ENCODE data around the gene GRPEL1. TPM values are rescaled to one million over a fixed set of nuclear protein-coding genes. Genes with fewer than 3 reads are reported as not detected.

Gene GRPEL1
- total and polyA plus RNA-seq, 2 of the 4 experiments (the other 2 are of a cell fraction) = 33.0 to 33.9 TPM

GRCh38 chr4:7049295-7049694, 18.6 kb downstream of the GRPEL1 start:
- DNase-seq = no peak
- intact Hi-C loops (cut with micrococcal nuclease) = no loop called here

More at GRCh38 chr4:7049295-7049694, 18.6 kb downstream of the GRPEL1 start:
- Histone ChIP-seq H3K79me1 (ENCODE audit: low read depth in 1 of 2, low read length in 2 of 2) (peaks cover 31 to 86% of the 10 kb centered on the region in 2 experiments), H3K27me3 (ENCODE audit: control insufficient read depth, insufficient read depth, low read length) (no peaks in the 10 kb centered on the region), H3K36me3 (ENCODE audit: control insufficient read depth, insufficient read depth, low read length) (peaks cover 12% of the 10 kb centered on the region), H3K9me3 (ENCODE audit: control insufficient read depth, insufficient read depth, low read length) (no peaks in the 10 kb centered on the region), H2BK15ac (ENCODE audit: low read depth, low read length) (no peak overlapping the region), H3K4me2 (ENCODE audit: low read depth, low read length) (no peak overlapping the region), H2BK120ac (ENCODE audit: low read depth, low read length) (no peak overlapping the region), H2AFZ (replicated peaks; ENCODE audit: low read length, poor library complexity) (no peak overlapping the region), H4K91ac (ENCODE audit: insufficient read depth, low read depth, low read length) (no peak overlapping the region), H3K27ac (ENCODE audit: insufficient read depth, low read length) (no peak overlapping the region), H4K20me1 (ENCODE audit: insufficient read depth, low read length) (peaks cover 92% of the 10 kb centered on the region), H3K4ac (ENCODE audit: low read depth, low read length) (no peak overlapping the region), H3K18ac (ENCODE audit: low read depth, low read length) (no peak overlapping the region), H2AK5ac (ENCODE audit: low read depth, low read length) (no peak overlapping the region), H2BK5ac (ENCODE audit: low read depth, low read length, poor library complexity, severe bottlenecking) (no peak overlapping the region), H4K8ac (ENCODE audit: low read depth in 2 of 2, low read length in 2 of 2) (no peak overlapping the region), H2BK20ac (ENCODE audit: low read depth, low read length) (no peak overlapping the region), H4K5ac (ENCODE audit: low read depth, low read length) (no peak overlapping the region), H3K9me1 (ENCODE audit: insufficient read depth, low read length) (peaks cover 24% of the 10 kb centered on the region), H3K4me1 (ENCODE audit: control insufficient read depth, insufficient read depth, low read length) (peaks cover 11% of the 10 kb centered on the region), H2AK9ac (replicated peaks; ENCODE audit: low read depth, low read length, poor library complexity) (no peak overlapping the region), H3K4me3 (ENCODE audit: insufficient read depth, low read depth, low read length) (no peak overlapping the region), H3K9ac (ENCODE audit: low read depth, low read length) (no peak overlapping the region), H3K56ac (ENCODE audit: extremely low read depth, insufficient read depth, low read length) (no peak overlapping the region), H3K14ac (replicated peaks; ENCODE audit: low read depth, low read length) (no peak overlapping the region), H3K23ac (ENCODE audit: low read depth, low read length) (no peak overlapping the region)
- BruUV-seq (replicated peaks) = no TSS peak
- in situ Hi-C loops (cut with MboI; ENCODE audit: low sequenced_read_pairs) = no loop called here
- 100% methylated on average over 2 of the region's 4 CpGs; no CpG with 5 or more reads in 1 of the 2 experiments for WGBS, 2 experiments (ENCODE audit: extremely low coverage in 2 of 2, insufficient read length in 1 of 2)
- TF ChIP-seq CHD1 (IDR thresholded peaks at IDR 0.05; ENCODE audit: low read depth, low read length) (no peak), MAZ (IDR thresholded peaks at IDR 0.05; ENCODE audit: borderline replicate concordance, low read depth, low read length) (no peak), POLR2A (IDR thresholded peaks at IDR 0.05; ENCODE audit: low read depth, low read length) (no peak), RFX5 (IDR thresholded peaks at IDR 0.05; ENCODE audit: low read depth, low read length) (no peak), CEBPB (IDR thresholded peaks at IDR 0.05; ENCODE audit: low read depth, low read length) (no peak), BHLHE40 (IDR thresholded peaks at IDR 0.05; ENCODE audit: low read depth, low read length) (no peak), RAD21 (IDR thresholded peaks at IDR 0.05; ENCODE audit: low read length) (no peak), FOS (IDR thresholded peaks at IDR 0.05; ENCODE audit: low read depth, low read length) (no peak), NFE2L2 (IDR thresholded peaks at IDR 0.05; ENCODE audit: low read depth, low read length) (no peak), SMC3 (IDR thresholded peaks at IDR 0.05; ENCODE audit: low read depth, low read length) (no peak), RCOR1 (IDR thresholded peaks at IDR 0.05; ENCODE audit: insufficient replicate concordance, low read length) (no peak), MXI1 (IDR thresholded peaks at IDR 0.05; ENCODE audit: borderline replicate concordance, low read depth, low read length) (no peak), MAFK (IDR thresholded peaks at IDR 0.05; ENCODE audit: low read depth, low read length) (no peak)
- TF ChIP-seq, protein P1, sequence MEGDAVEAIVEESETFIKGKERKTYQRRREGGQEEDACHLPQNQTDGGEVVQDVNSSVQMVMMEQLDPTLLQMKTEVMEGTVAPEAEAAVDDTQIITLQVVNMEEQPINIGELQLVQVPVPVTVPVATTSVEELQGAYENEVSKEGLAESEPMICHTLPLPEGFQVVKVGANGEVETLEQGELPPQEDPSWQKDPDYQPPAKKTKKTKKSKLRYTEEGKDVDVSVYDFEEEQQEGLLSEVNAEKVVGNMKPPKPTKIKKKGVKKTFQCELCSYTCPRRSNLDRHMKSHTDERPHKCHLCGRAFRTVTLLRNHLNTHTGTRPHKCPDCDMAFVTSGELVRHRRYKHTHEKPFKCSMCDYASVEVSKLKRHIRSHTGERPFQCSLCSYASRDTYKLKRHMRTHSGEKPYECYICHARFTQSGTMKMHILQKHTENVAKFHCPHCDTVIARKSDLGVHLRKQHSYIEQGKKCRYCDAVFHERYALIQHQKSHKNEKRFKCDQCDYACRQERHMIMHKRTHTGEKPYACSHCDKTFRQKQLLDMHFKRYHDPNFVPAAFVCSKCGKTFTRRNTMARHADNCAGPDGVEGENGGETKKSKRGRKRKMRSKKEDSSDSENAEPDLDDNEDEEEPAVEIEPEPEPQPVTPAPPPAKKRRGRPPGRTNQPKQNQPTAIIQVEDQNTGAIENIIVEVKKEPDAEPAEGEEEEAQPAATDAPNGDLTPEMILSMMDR (conservative IDR thresholded peaks at IDR 0.05; ENCODE audit: low read depth, low read length) = no peak
- TF ChIP-seq, protein P2, sequence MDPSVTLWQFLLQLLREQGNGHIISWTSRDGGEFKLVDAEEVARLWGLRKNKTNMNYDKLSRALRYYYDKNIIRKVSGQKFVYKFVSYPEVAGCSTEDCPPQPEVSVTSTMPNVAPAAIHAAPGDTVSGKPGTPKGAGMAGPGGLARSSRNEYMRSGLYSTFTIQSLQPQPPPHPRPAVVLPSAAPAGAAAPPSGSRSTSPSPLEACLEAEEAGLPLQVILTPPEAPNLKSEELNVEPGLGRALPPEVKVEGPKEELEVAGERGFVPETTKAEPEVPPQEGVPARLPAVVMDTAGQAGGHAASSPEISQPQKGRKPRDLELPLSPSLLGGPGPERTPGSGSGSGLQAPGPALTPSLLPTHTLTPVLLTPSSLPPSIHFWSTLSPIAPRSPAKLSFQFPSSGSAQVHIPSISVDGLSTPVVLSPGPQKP (IDR thresholded peaks at IDR 0.05; ENCODE audit: borderline replicate concordance, low read depth, low read length) = no peak
- TF ChIP-seq, protein P3, sequence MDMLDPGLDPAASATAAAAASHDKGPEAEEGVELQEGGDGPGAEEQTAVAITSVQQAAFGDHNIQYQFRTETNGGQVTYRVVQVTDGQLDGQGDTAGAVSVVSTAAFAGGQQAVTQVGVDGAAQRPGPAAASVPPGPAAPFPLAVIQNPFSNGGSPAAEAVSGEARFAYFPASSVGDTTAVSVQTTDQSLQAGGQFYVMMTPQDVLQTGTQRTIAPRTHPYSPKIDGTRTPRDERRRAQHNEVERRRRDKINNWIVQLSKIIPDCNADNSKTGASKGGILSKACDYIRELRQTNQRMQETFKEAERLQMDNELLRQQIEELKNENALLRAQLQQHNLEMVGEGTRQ (IDR thresholded peaks at IDR 0.05; ENCODE audit: low read depth, low read length) = no peak
- no peak for ATAC-seq (ENCODE audit: low read depth)
- dilution Hi-C loops (cut with HindIII; ENCODE audit: low sequenced_read_pairs, unreplicated experiment) = no loop called here
- ChIA-PET POLR2A (ENCODE audit: unreplicated experiment) (no interaction called here), CTCF (no interaction called here)

All from IMR-90 (cell line).